ENCODE data around the gene ILF2. TPM values are rescaled to one million over a fixed set of nuclear protein-coding genes. Genes with fewer than 3 reads are reported as not detected.

Gene ILF2
- polyA plus RNA-seq, 1 experiment = 182 TPM

GRCh38 chr1:153629971-153630370, 40.8 kb downstream of the ILF2 start:
- ChIA-PET CTCF (interaction anchor here (0.9 to 9.0 kb wide), 3 partner anchors 15 to 58 kb away, joined by 3 to 148 read pairs (median 45); partner anchors contain the start of genes S100A14 and S100A16), POLR2A (no interaction called here)
- Histone ChIP-seq H3K36me3 (ENCODE audit: control insufficient read depth, insufficient read depth, low read length) (peaks cover 2% of the 10 kb centered on the region; the same call in 1 of the 2 replicates), H3K4me3 (ENCODE audit: low read depth, low read length) (no peak overlapping the region), H3K27me3 (ENCODE audit: control insufficient read depth, insufficient read depth, low read length) (no peaks in the 10 kb centered on the region)
- no peak for DNase-seq (ENCODE audit: low read depth)
- TF ChIP-seq, protein P1, sequence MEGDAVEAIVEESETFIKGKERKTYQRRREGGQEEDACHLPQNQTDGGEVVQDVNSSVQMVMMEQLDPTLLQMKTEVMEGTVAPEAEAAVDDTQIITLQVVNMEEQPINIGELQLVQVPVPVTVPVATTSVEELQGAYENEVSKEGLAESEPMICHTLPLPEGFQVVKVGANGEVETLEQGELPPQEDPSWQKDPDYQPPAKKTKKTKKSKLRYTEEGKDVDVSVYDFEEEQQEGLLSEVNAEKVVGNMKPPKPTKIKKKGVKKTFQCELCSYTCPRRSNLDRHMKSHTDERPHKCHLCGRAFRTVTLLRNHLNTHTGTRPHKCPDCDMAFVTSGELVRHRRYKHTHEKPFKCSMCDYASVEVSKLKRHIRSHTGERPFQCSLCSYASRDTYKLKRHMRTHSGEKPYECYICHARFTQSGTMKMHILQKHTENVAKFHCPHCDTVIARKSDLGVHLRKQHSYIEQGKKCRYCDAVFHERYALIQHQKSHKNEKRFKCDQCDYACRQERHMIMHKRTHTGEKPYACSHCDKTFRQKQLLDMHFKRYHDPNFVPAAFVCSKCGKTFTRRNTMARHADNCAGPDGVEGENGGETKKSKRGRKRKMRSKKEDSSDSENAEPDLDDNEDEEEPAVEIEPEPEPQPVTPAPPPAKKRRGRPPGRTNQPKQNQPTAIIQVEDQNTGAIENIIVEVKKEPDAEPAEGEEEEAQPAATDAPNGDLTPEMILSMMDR (IDR thresholded peaks at IDR 0.05; ENCODE audit: insufficient read depth, low read depth, low read length) = no peak

- no peaks in the 10 kb centered on the region for H3K27me3 ChIP-seq (ENCODE audit: control insufficient read depth, insufficient read depth, low read length)
- TF ChIP-seq, protein P1 (IDR thresholded peaks at IDR 0.05; ENCODE audit: insufficient read depth, low read depth, low read length) = no peak
- DNase-seq (ENCODE audit: low read depth) = no peak
- ChIA-PET POLR2A (no interaction called here), CTCF (interaction anchor here (0.7 to 9.0 kb wide), 5 partner anchors 14 to 390 kb away, joined by 3 to 148 read pairs (median 18); partner anchors contain the start of genes S100A14 and S100A16)
- H3K36me3 ChIP-seq (ENCODE audit: control insufficient read depth, insufficient read depth, low read length) = peaks cover 4% of the 10 kb centered on the region; the same call in 1 of the 2 replicates
- H3K4me3 ChIP-seq (ENCODE audit: low read depth, low read length) = no peak overlapping the region
Observed at GRCh38 chr1:153629343-153629665, 41.5 kb downstream of the ILF2 start.

DNA sequence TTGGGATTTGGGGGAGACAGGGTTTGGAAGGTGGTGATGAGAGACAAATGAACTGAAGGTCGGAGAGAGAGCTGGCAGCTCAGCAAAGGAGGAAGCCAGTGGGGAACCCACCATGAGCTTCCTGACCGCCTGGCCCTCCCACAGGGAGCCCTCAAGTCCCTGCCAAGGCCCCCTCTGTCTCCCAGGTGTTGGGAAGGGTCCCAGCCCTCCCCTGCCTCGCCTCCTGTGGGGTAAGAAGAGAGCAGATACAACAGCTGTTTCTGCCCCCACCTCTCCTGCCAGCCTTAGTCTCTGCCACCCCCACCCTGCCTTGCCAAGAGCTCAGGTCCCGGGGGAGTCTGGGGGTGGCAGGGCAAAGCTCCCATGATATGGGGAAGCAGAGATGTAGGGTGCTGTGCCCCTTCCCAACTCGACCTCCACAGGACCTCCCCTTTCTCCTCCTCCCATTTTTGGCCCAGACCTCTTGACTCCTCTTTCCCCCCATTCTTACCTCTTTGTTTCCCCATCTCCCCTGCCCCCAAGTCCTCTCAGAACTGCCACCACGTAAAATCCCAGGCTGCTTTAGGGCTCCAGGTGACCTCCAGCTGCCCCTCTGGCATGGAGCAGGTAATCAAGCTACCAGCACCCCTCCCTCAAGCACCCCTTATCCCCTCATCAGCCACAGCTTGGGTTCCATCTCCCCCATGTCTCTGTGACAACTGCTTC, 42.0 kb downstream of the ILF2 start:
- ChIA-PET POLR2A (no interaction called here), CTCF (interaction anchor here (0.7 to 9.0 kb wide), 7 partner anchors 14 to 391 kb away, joined by 3 to 148 read pairs (median 14); partner anchors contain the start of genes S100A14 and S100A16)
- Histone ChIP-seq H3K4me3 (ENCODE audit: low read depth, low read length) (no peak overlapping the region), H3K36me3 (ENCODE audit: control insufficient read depth, insufficient read depth, low read length) (peaks cover 5% of the 10 kb centered on the region), H3K27me3 (ENCODE audit: control insufficient read depth, insufficient read depth, low read length) (no peaks in the 10 kb centered on the region)
- TF ChIP-seq, protein P1 (IDR thresholded peaks at IDR 0.05; ENCODE audit: insufficient read depth, low read depth, low read length) = no peak
- no peak for DNase-seq (ENCODE audit: low read depth)

- TF ChIP-seq, protein P1 (IDR thresholded peaks at IDR 0.05; ENCODE audit: insufficient read depth, low read depth, low read length) = no peak
- CTCF ChIA-PET = interaction anchor here (0.6 to 9.0 kb wide), 23 partner anchors 12 to 357 kb away, joined by 3 to 148 read pairs (median 4); partner anchors contain the start of genes S100A14 and S100A16
- no peak for DNase-seq (ENCODE audit: low read depth)
- Histone ChIP-seq H3K36me3 (ENCODE audit: control insufficient read depth, insufficient read depth, low read length) (peaks cover 7% of the 10 kb centered on the region), H3K4me3 (ENCODE audit: low read depth, low read length) (peak within 1 kb of the TSS; percentile 57), H3K27me3 (ENCODE audit: control insufficient read depth, insufficient read depth, low read length) (no peaks in the 10 kb centered on the region)
- POLR2A ChIA-PET = interaction anchor here (0.6 to 2.2 kb wide), 7 partner anchors 10 to 95 kb away, joined by 3 to 20 read pairs (median 3); partner anchors contain the start of genes S100A14 and S100A16
Observed at GRCh38 chr1:153627715-153628626, 42.8 kb downstream of the ILF2 start, which contains the start of gene S100A1. Gene S100A1 (plus strand): TSS chr1:153628434. CDS start chr1:153630522, 2,088 bp downstream.

All from BJ (cell line).